Prostate gland (tissue), 2 donors: ENCODE data around the gene CRISPLD2. TPM values are rescaled to one million over a fixed set of nuclear protein-coding genes. Genes with fewer than 3 reads are reported as not detected.

Source experiments
- DNase-seq: peaks from one replicate; pipeline ENCODE4 v3.0.0-alpha.2; 2019; ENCODE audit warnings: low spot score
- H3K27ac ChIP-seq, 2 donors: fragments of 200-600 bp; sonication (generic); 2 replicates each; pipeline ENCODE4 v1.5.1; 2017 to 2019
- H3K27me3 ChIP-seq: fragments of 200-600 bp; sonication (generic); replicated peaks from 2 replicates; pipeline ENCODE4 v1.5.1; 2019; ENCODE audit not compliant: insufficient read depth
- H3K36me3 ChIP-seq, 2 donors: fragments of 200-600 bp; sonication (generic); 1 replicate in 1 of 2; 2 replicates in 1 of 2; pipeline versions ENCODE4 v1.5.1 to v1.8.1; 2017 to 2019
- H3K4me1 ChIP-seq: fragments of 200-600 bp; sonication (generic); replicated peaks from 2 replicates; pipeline ENCODE4 v1.5.1; 2019
- H3K4me3 ChIP-seq, 2 donors: fragments of 200-600 bp; sonication (generic); 2 replicates each; pipeline ENCODE4 v1.5.1; 2017 to 2019
- H3K9me3 ChIP-seq: fragments of 200-600 bp; sonication (generic); 2 replicates; pipeline ENCODE4 v1.5.1; 2017
- CTCF ChIP-seq, 4 experiments: fragments of 200-600 bp in 2 of 4; fragments of 450-650 bp in 2 of 4; sonication (generic) in 2 of 4; IDR thresholded peaks; 1 replicate in 3 of 4; 2 replicates in 1 of 4; pipeline ENCODE4 v1.5.1; 2016 to 2019; ENCODE audit warnings: antibody characterized with exemption in 4 of 4, mild to moderate bottlenecking in 2 of 4, moderate library complexity in 2 of 4
- POLR2A ChIP-seq: fragments of 450-650 bp; IDR thresholded peaks from one replicate; pipeline ENCODE4 v1.6.1; 2016; ENCODE audit warnings: antibody characterized with exemption, mild to moderate bottlenecking
- POLR2AphosphoS5 ChIP-seq: sonication (generic); formaldehyde crosslinking; IDR thresholded peaks from one replicate; pipeline ENCODE4 v1.6.1; 2017; ENCODE audit warnings: antibody characterized with exemption
- WGBS: methylation state at CpG from one replicate; pipeline ENCODE4 v1.1.5; 2018; 5-methylcytosine and 5-hydroxymethylcytosine counted together
- intact Hi-C: fragments of 100-400 bp; cut with DNase I; formaldehyde crosslinking; loops from one replicate; pipeline ENCODE4 v1.14.2; 2022
- total RNA-seq, 2 donors: library from RNA; depleted of rRNA; stranded (reverse); fragments of >200 nt; gene quantifications; one replicate each; pipeline ENCODE4 v1.1.0, GENCODE V29; 2016

Gene CRISPLD2
- total RNA-seq, 2 donors from 2014 or later: 186 to 226 TPM

DNA sequence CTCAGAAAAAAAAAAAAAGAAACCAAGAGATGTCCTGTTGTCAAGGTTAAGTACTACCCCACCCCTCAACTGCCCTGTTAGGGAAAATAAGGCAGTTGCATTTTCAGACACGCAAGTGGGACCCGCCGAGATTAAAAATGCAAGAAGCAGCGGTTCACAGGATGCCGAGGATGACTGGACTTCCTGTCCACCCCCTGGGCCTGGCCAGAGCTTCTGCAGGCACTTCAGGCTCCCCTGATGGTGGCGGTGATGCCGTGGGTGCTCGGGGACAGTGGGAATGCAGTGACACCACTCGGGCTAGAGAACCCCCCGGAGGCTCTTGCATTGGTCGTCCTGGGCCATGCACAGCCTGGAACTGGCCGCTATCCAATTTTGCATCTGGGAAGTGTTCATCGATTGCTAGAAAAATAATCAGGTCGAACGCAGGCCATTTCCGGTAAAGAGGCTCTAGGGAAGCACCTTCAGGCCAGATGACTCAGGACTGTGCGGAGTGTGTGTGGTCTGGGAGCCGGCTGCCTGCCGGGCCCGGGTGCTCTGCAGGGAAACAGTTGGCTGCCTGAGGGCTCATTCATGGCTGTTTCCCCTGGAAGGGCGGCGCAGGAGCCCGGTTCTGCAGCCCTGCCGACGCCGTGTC lies 13.4 kb upstream of the CRISPLD2 start:
- Histone ChIP-seq H3K36me3 (no peaks in the 10 kb centered on the region), H3K4me3 (no peak overlapping the region), H3K4me1 (no peaks in the 10 kb centered on the region), H3K9me3 (no peaks in the 10 kb centered on the region), H3K27me3 (no peaks in the 10 kb centered on the region), H3K27ac (no peak overlapping the region)
- no peak for TF ChIP-seq CTCF (IDR thresholded peaks at IDR 0.05)
- TF ChIP-seq POLR2AphosphoS5: no peak
- TF ChIP-seq POLR2A: no peak
- no peak for DNase-seq
- intact Hi-C loops: no loop called here
- WGBS: 55% methylated on average over 26 of the region's 26 CpGs

- H3K9me3 ChIP-seq: no peaks in the 10 kb centered on the region
- no peak for DNase-seq
- H3K4me3 ChIP-seq: no peak overlapping the region
- WGBS: 85% methylated on average over 10 of the region's 10 CpGs
- H3K27me3 ChIP-seq: no peaks in the 10 kb centered on the region
- no peak for TF ChIP-seq POLR2AphosphoS5
- no peak for TF ChIP-seq CTCF (IDR thresholded peaks at IDR 0.05)
- TF ChIP-seq POLR2A: no peak
- H3K36me3 ChIP-seq: no peaks in the 10 kb centered on the region
- intact Hi-C loops: no loop called here
- H3K4me1 ChIP-seq: no peaks in the 10 kb centered on the region
- no peak overlapping the region for H3K27ac ChIP-seq
Measured at GRCh38 chr16:84806890-84807258, 12.9 kb upstream of the CRISPLD2 start.

DNA sequence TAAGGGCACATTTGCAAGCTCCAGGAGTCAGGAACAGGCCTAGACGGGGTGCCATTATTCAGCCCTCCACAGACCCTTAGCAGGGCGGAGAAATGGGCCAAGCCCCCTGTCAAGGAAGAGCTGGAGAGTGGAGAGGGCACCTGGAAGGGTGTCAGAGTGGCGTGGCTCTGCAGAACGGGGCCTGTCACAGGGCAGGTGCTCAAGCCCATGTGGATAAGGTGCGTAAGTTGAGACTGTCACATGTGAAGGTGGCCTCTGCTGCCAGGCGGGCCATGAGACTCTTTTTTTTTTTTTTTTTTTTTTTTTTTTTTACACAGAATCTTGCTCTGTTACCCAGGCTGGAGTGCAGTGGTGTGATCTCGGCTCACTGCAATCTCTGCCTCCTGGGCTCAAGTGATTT lies 12.0 kb upstream of the CRISPLD2 start:
- DNase-seq: no peak

DNA sequence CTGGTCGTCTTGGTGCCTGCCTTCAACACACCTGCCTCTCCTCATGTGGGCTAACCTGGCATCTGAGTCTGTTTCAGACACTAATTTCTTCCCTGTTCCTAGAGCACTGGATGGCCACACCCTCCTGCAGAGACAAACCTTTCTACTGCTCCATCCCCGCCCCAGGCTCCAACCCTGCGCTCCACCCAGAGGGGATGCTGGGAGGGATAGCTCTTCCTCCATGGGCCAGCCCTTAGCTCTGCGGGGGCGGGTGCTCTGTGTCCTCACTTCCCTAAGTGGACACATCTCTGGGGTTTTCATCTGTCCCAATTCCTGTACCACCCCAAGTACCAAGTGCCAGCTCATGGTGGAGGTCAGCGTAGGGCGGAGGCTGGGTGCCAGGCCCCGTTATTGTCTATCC lies 11.0 kb upstream of the CRISPLD2 start:
- intact Hi-C loops: no loop called here
- TF ChIP-seq POLR2AphosphoS5 (no peak), POLR2A (no peak), CTCF (IDR thresholded peaks at IDR 0.05) (no peak)
- WGBS: 84% methylated on average over 8 of the region's 8 CpGs

More for the DNA sequence above, 12.0 kb upstream of the CRISPLD2 start:
- Histone ChIP-seq H3K36me3 (no peaks in the 10 kb centered on the region), H3K4me3 (no peak overlapping the region), H3K27ac (no peak overlapping the region), H3K4me1 (no peaks in the 10 kb centered on the region), H3K27me3 (no peaks in the 10 kb centered on the region), H3K9me3 (no peaks in the 10 kb centered on the region)
- intact Hi-C loops: no loop called here
- TF ChIP-seq POLR2A: no peak
- no peak for TF ChIP-seq POLR2AphosphoS5
- TF ChIP-seq CTCF (IDR thresholded peaks at IDR 0.05): no peak
- 87% methylated on average over 7 of the region's 7 CpGs for WGBS

GRCh38 chr16:84810518-84811273 lies 9.1 kb upstream of the CRISPLD2 start:
- WGBS: 73% methylated on average over 17 of the region's 17 CpGs
- no peak for TF ChIP-seq POLR2A
- TF ChIP-seq POLR2AphosphoS5: no peak
- no peak for TF ChIP-seq CTCF (IDR thresholded peaks at IDR 0.05)
- intact Hi-C loops: no loop called here

More for the DNA sequence above, 11.0 kb upstream of the CRISPLD2 start:
- no peaks in the 10 kb centered on the region for H3K27me3 ChIP-seq
- H3K9me3 ChIP-seq: no peaks in the 10 kb centered on the region
- no peaks in the 10 kb centered on the region for H3K4me1 ChIP-seq
- no peak overlapping the region for H3K27ac ChIP-seq
- no peaks in the 10 kb centered on the region for H3K36me3 ChIP-seq
- DNase-seq: no peak
- H3K4me3 ChIP-seq: no peak overlapping the region

More at GRCh38 chr16:84810518-84811273, 9.1 kb upstream of the CRISPLD2 start:
- H3K27ac ChIP-seq: no peak overlapping the region
- no peaks in the 10 kb centered on the region for H3K27me3 ChIP-seq
- no peaks in the 10 kb centered on the region for H3K9me3 ChIP-seq
- no peaks in the 10 kb centered on the region for H3K36me3 ChIP-seq
- no peak overlapping the region for H3K4me3 ChIP-seq
- no peaks in the 10 kb centered on the region for H3K4me1 ChIP-seq
- no peak for DNase-seq
